NCI-H2081 treated with DMSO at 0.1 percent for 48 hours (cell line): Measurements from ENCODE around the gene OR4M1.
"Not testable (repeated sequence)": the region's sequence is repeated elsewhere in the genome, so short reads cannot be mapped to it uniquely, and the experiment has no call there.

Source experiments
- DNase-seq: peaks from one replicate; lab custom pipeline; 2025; lab: John Stamatoyannopoulos, UW

OR4M1 gene

DNA sequence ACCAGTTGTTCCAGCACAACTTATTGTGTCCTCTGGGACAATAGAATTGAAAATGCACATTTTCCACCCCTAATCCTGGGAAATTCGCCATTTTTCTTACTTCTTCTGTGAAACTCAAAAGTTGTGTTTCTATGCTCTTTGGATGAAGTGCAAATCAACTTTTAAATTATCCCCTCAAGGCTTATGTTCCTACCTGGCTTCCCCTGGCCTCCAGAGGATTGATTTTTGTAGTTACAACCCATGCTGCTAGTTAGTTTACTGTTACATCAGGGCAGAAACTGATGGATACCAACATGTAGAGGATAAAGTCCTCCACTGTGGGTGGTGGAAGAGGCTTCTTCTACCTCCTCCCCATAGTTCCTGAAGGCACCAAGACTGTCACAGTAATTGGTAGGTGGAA is at the start of gene OR4M1:
TSS of gene OR4M1 (plus strand) at position 301 of the 400 bp plus-strand sequence. CDS start 6,819 bp downstream, outside the sequence.
- DNase-seq: not testable (repeated sequence)

DNA sequence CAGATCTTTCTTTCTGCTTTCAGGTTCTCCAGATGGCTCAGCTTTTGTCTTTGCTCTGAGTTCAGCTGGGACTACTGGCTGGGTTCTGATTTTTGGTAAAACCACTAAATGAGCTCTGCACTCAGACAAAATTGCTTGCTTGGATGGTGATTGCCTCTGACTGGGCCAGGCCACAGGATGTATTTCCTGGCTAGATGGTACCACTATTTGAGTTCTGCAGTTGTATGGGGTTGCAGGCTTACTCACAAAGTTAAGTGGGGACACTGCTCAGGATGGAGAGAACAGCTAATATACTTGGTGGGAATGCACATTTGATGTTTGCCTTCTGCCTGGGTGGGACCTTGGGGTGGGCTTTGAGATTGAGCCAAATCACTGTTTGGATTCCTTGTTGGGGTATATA is 43.9 kb upstream of the OR4M1 start:
- no peak for DNase-seq

- DNase-seq: no peak
Measured at GRCh38 chr14:19729763-19730162, 43.5 kb upstream of the OR4M1 start.

- DNase-seq: not testable (repeated sequence)
Measured at GRCh38 chr14:19733893-19734292, 39.4 kb upstream of the OR4M1 start.

- DNase-seq: no peak
Measured at GRCh38 chr14:19743256-19743655, 30.0 kb upstream of the OR4M1 start, which contains the start of gene OR4Q3. OR4Q3 (plus strand) TSS chr14:19743571.

GRCh38 chr14:19752316-19752715 is 21.0 kb upstream of the OR4M1 start:
- not testable (repeated sequence) for DNase-seq

- no peak for DNase-seq
Measured at GRCh38 chr14:19754172-19754571, 19.1 kb upstream of the OR4M1 start.

GRCh38 chr14:19771491-19771890 is 1.8 kb upstream of the OR4M1 start:
- not testable (repeated sequence) for DNase-seq

DNA sequence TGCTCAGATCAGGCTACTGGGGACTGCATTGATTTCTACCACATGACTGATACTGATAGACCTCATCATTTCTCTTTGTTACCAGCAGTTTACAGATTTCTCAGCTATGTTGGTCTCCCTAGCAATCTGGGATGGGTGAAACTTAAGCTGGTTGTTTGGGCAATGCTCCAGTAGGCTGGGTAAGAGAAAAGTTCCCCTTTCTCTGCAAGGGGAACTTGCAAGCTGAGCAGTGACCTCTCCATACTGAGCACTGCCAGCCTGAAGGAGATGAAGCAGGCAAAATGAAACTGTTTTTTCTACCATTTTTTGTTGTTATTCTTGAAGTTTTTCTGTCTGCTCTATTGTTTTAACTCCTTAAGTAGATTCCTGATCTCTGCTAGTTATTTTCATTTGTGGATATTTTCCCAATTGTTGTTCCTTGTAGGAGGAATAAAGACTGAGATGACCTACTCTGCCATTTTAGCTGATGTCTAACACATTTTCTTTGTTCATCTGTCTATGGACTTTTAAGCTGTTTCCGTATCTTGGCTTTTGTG is 1.3 kb upstream of the OR4M1 start:
- no peak for DNase-seq

DNA sequence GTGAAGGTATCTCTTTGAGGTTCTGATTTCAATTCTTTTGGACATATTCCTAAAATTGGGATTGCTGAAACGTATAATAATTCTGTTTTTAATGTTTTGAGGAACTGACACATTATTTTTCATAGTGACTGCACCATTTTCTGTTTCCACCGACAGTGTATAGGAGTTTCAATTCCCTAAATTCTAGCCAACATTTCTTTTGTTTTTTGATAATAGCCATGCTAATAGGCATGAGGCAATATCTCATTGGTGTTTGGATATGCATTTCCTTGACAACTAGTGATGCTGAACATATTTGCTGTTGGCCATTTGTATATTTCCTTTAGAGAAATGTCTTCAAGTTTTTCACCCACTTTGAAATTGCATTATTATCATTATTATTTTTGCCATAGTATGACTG is 850 bp upstream of the OR4M1 start:
- DNase-seq: not testable (repeated sequence)

DNA sequence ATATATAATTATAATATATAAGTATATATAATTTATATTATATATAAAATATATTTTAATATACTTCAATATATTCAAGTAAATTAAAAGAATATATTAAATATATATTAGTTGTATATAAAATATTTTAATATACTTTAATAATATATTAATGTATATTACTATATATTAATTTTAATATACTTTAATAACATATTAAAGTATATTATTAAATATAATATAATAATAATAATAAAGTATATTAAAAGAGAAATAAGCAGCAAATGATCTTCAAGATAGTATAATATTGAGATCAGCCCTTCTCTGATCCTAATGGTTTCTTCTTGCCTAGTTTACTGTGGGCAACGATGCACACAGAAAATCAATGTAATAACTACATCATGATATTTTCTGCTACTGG is 2.3 kb downstream of the OR4M1 start:
- DNase-seq: no peak

- not testable (repeated sequence) for DNase-seq
Measured at GRCh38 chr14:19785848-19786247, 12.5 kb downstream of the OR4M1 start.

- DNase-seq: not testable (repeated sequence)
Measured at GRCh38 chr14:19787318-19787717, 14.0 kb downstream of the OR4M1 start.

DNA sequence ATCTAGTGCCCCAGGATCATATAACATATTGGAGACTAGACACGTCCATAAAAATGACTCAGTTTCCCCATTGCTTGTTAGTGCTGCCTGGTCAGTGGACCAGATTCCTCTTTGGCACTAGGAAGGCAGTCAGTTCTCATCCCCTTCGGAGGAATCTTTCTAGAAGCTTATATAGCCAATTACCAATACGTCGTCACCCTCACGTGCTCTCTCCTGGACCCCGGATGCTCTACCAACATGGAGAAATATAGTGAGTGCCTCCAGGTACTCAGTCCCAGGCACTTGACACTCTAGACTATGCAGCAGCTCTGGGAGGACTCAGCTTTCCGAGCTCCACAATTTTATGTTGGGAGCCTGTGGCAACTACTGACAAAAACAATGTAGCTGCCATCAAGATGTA is 14.8 kb downstream of the OR4M1 start:
- DNase-seq: not testable (repeated sequence)

- not testable (repeated sequence) for DNase-seq
Measured at GRCh38 chr14:19796520-19797108, 23.3 kb downstream of the OR4M1 start.

DNA sequence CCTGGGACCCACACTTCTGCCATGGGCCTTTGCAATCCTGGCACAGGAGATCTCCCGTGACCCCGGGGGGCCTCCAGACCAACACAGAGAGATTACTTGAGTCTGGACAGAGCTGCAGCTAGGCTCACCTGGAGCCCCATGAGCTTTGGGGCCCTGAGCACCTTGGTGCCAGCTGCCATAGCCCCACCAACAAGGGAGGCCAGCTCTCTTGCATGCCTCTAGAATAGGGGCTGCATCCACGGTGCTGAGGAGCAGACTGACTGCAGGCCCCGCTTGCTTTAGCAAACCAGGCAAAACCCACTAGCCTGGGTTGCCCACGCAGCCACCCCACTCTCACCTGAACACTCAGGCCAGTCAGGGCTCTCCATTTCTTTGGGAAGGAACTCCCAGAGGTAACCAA is 26.6 kb downstream of the OR4M1 start:
- DNase-seq: no peak

- DNase-seq: no peak
Measured at GRCh38 chr14:19800282-19801117, 27.2 kb downstream of the OR4M1 start.

DNA sequence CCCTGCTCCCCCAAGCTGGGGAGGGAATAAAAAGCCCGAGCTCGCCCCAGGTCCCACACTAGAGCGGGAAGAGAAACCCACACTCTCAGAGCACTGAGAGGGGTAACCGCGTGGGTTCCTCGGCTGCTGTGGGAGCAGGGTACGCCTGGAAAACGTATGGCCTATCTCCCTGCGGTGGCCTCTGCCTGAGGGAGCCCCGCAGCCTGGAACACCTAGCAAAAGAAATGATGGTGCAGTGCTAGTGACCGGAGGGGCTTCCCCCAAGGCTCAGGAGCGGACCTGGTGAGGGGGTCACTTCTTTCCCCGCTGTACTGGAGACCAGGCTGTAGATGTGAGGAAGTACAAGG is 27.8 kb downstream of the OR4M1 start:
- DNase-seq: no peak

DNA sequence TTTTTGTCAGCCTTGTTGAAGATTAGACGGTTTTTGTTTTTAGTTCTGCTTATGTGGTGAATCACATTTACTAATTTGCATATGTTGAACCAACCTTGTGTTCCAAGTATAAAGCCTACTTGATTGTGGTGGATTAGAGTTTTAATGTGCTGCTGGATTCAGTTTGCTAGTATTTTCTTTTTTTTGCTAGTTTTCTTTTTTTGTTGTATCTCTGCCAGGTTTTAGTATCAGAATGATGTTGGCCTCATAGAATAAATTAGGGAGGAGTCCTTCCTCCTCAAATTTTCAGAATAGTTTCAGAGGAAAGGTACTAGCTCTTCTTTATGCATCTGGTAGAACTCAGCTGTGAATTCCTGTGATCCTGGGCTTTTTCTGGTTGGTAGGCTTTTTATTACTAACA is 30.2 kb downstream of the OR4M1 start, which contains the start of gene OR4N2:
TSS of gene OR4N2 (plus strand) at position 301 of the 400 bp plus-strand sequence. CDS start 23,679 bp downstream, outside the sequence.
- DNase-seq: not testable (repeated sequence)

- DNase-seq: not testable (repeated sequence)
Measured at GRCh38 chr14:19813171-19813920, 40.0 kb downstream of the OR4M1 start.

DNA sequence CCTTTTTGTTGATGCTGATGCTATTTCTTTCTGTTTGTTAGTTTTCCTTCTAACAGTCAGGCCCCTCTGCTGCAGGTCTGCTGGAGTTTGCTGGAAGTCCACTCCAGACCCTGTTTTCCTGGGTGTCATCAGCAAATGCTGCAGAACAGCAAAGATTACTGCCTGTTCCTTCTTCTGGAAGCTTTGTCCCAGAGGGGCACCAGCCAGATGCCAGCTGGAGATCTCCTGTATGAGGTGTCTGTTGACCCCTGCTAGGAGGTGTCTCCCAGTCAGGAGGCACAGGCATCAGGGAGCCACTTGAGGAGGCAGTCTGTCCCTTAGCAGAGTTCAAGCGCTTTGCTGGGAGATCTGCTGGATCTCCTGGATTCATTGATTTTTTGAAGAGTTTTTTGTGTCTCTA is 46.6 kb downstream of the OR4M1 start:
- not testable (repeated sequence) for DNase-seq

- DNase-seq: not testable (repeated sequence)
Measured at GRCh38 chr14:19821016-19821415, 47.7 kb downstream of the OR4M1 start.
